HEK293 (cell line): ENCODE results near the gene LRBA.

ENCODE experiments used
- CTCF ChIP-seq: fragments of 450-650 bp; formaldehyde crosslinking; IDR thresholded peaks from 2 replicates; pipeline ENCODE4 v1.5.1; 2016; ENCODE audit warnings: missing biosample characterization, missing genetic modification characterization
- KLF1 ChIP-seq: fragments of 450-650 bp; formaldehyde crosslinking; IDR thresholded peaks from 2 replicates; pipeline ENCODE4 v1.5.1; 2016; ENCODE audit warnings: missing biosample characterization, missing genetic modification characterization
- KLF17 ChIP-seq: fragments of 450-650 bp; formaldehyde crosslinking; IDR thresholded peaks from 2 replicates; pipeline ENCODE4 v1.5.1; 2016; ENCODE audit warnings: missing biosample characterization, missing genetic modification characterization
- KLF8 ChIP-seq: fragments of 450-650 bp; formaldehyde crosslinking; IDR thresholded peaks from 2 replicates; pipeline ENCODE4 v1.5.1; 2016; ENCODE audit warnings: missing biosample characterization, missing genetic modification characterization
- SETDB1 ChIP-seq: IDR thresholded peaks from one replicate; pipeline ENCODE4 v1.6.1; 2017; ENCODE audit warnings: mild to moderate bottlenecking, low read length, moderate library complexity, mixed read lengths; ENCODE audit not compliant: insufficient read length
- SP2 ChIP-seq: fragments of 450-650 bp; formaldehyde crosslinking; IDR thresholded peaks from 2 replicates; pipeline ENCODE4 v1.5.1; 2016; ENCODE audit warnings: missing biosample characterization, missing genetic modification characterization
- ZFP37 ChIP-seq: fragments of 450-650 bp; formaldehyde crosslinking; IDR thresholded peaks from 2 replicates; pipeline ENCODE4 v1.5.1; 2016; ENCODE audit warnings: missing biosample characterization, missing genetic modification characterization
- ZNF140 ChIP-seq: fragments of 450-650 bp; formaldehyde crosslinking; IDR thresholded peaks from 2 replicates; pipeline ENCODE4 v1.5.1; 2016; ENCODE audit warnings: missing biosample characterization, missing genetic modification characterization
- ZNF585B ChIP-seq: fragments of 450-650 bp; formaldehyde crosslinking; IDR thresholded peaks from 2 replicates; pipeline ENCODE4 v1.5.1; 2016; ENCODE audit warnings: missing biosample characterization, missing genetic modification characterization
- ZNF645 ChIP-seq: fragments of 450-650 bp; formaldehyde crosslinking; IDR thresholded peaks from 2 replicates; pipeline ENCODE4; 2016; ENCODE audit warnings: missing biosample characterization, missing genetic modification characterization
- ZNF704 ChIP-seq: fragments of 450-650 bp; formaldehyde crosslinking; IDR thresholded peaks from 2 replicates; pipeline ENCODE4 v1.5.1; 2016; ENCODE audit warnings: missing biosample characterization, missing genetic modification characterization

GRCh38 chr4:150280975-150281374 is 734.1 kb downstream of the LRBA start:
- TF ChIP-seq ZNF645 (tag by site-specific recombination) (no peak), ZNF704 (tag by site-specific recombination) (no peak), ZNF585B (tag by site-specific recombination) (no peak), ZNF140 (tag by site-specific recombination) (no peak), CTCF (tag by site-specific recombination) (no peak), ZFP37 (no peak), KLF17 (tag by site-specific recombination) (no peak), KLF1 (no peak), SETDB1 (no peak), KLF8 (tag by site-specific recombination) (no peak), SP2 (tag by site-specific recombination) (no peak)
